Neutrophil (primary cell): ENCODE measurements around the gene DMAC1.
A peak's percentile ranks its signal among the peaks of the same experiment; 100 is the strongest.

Experiments used
- H3K27ac ChIP-seq: fragments of 200-600 bp; sonication (generic); 2 replicates; pipeline ENCODE4 v1.5.1; 2016; ENCODE audit warnings: mild to moderate bottlenecking, moderate library complexity
- H3K27me3 ChIP-seq: fragments of 200-600 bp; sonication (generic); 2 replicates; pipeline ENCODE4 v1.6.0; 2016; ENCODE audit warnings: mild to moderate bottlenecking
- H3K36me3 ChIP-seq: fragments of 200-600 bp; sonication (generic); 2 replicates; pipeline ENCODE4 v1.5.1; 2017
- H3K4me1 ChIP-seq, 2 experiments: fragments of 200-600 bp in 1 of 2; sonication (generic) in 1 of 2; 1 replicate in 1 of 2; 2 replicates in 1 of 2; pipeline versions ENCODE4 v1.5.1 to v1.6.1; 2013 to 2016; ENCODE audit warnings: low read depth in 1 of 2, low read length in 1 of 2, mild to moderate bottlenecking in 1 of 2, moderate library complexity in 1 of 2; ENCODE audit not compliant: control insufficient read depth in 1 of 2, insufficient read depth in 1 of 2
- H3K4me3 ChIP-seq, 2 experiments: fragments of 200-600 bp in 1 of 2; sonication (generic) in 1 of 2; 1 replicate in 1 of 2; 2 replicates in 1 of 2; pipeline ENCODE4 v1.5.1; 2013 to 2016; ENCODE audit warnings: low read depth in 1 of 2, low read length in 1 of 2, mild to moderate bottlenecking in 1 of 2, moderate library complexity in 1 of 2
- H3K9me3 ChIP-seq: fragments of 200-600 bp; sonication (generic); 2 replicates; pipeline ENCODE4 v1.5.1; 2016
- TF ChIP-seq, protein P1 (sequence below): fragments of 200-600 bp; sonication (generic); IDR thresholded peaks from 2 replicates; pipeline ENCODE4 v1.5.1; 2016; ENCODE audit warnings: antibody characterized with exemption

DMAC1 gene

DNA sequence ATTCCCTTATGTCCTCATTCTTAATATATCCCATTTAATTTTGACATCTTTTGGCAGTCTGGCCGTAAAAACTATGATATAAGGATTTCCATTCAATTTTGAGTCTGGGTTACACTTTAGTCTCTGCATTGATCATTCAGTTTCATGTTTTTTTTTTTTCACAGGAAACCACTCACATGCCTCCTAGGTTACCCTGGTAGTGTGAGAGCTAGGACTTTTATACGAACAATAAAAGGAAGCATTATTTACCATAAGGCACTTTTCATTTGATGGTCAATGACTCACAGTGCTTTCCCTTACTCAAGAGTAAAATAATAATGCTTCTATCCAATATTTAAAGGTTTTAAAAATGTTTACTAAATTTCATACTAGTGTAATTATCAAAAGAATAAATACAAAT is 16.4 kb upstream of the DMAC1 start:
- TF ChIP-seq, protein P1, sequence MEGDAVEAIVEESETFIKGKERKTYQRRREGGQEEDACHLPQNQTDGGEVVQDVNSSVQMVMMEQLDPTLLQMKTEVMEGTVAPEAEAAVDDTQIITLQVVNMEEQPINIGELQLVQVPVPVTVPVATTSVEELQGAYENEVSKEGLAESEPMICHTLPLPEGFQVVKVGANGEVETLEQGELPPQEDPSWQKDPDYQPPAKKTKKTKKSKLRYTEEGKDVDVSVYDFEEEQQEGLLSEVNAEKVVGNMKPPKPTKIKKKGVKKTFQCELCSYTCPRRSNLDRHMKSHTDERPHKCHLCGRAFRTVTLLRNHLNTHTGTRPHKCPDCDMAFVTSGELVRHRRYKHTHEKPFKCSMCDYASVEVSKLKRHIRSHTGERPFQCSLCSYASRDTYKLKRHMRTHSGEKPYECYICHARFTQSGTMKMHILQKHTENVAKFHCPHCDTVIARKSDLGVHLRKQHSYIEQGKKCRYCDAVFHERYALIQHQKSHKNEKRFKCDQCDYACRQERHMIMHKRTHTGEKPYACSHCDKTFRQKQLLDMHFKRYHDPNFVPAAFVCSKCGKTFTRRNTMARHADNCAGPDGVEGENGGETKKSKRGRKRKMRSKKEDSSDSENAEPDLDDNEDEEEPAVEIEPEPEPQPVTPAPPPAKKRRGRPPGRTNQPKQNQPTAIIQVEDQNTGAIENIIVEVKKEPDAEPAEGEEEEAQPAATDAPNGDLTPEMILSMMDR: no peak

DNA sequence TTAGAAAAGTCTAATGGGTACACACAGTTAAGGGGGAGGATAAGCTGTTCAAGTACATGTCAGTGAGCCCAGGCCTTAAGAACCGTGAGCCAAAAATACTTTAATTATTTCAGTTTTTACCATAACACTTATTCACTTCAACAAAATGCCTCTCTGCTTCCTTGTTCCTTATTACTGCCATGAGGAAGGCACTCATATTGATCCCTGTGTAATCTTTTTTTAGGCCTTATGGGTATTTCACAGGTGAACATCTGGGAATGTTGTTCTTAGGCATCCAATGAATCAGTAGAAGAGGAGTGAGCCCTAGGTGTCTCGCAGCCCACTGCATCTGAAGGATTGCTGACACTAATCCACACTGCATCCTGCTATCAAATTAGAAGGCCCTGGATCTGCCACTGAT is 13.5 kb upstream of the DMAC1 start:
- Histone ChIP-seq H3K36me3 (no peaks in the 10 kb centered on the region), H3K4me3 (no peak overlapping the region), H3K27ac (no peak overlapping the region), H3K4me1 (no peaks in the 10 kb centered on the region), H3K9me3 (no peaks in the 10 kb centered on the region), H3K27me3 (no peaks in the 10 kb centered on the region)
- TF ChIP-seq, protein P1: no peak

More for the DNA sequence above, 16.4 kb upstream of the DMAC1 start:
- H3K27me3 ChIP-seq: no peaks in the 10 kb centered on the region
- H3K4me1 ChIP-seq: no peaks in the 10 kb centered on the region
- no peaks in the 10 kb centered on the region for H3K9me3 ChIP-seq
- H3K27ac ChIP-seq: no peak overlapping the region
- no peaks in the 10 kb centered on the region for H3K36me3 ChIP-seq
- H3K4me3 ChIP-seq: no peak overlapping the region

DNA sequence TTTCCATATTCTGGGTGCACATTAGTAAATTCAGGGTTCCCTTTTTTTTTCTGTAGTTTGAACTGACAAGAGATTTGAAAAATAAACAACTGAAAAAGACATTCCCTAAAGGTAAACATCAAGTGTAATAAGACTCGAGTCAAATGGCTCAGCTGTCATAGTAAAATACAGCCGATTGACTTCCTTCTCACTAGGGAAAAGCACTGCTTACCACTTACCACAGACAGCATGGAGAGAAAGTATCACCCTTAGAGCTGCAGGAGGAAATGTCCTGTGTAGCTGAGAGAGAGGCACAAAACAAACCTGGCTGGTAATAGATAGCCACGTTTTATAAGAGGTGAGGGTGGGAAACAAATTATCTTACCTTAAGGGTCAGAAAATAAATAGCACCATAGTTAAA is 12.1 kb upstream of the DMAC1 start:
- Histone ChIP-seq H3K27ac (no peak overlapping the region), H3K4me3 (no peak overlapping the region), H3K4me1 (no peaks in the 10 kb centered on the region), H3K27me3 (no peaks in the 10 kb centered on the region), H3K9me3 (no peaks in the 10 kb centered on the region), H3K36me3 (no peaks in the 10 kb centered on the region)
- TF ChIP-seq, protein P1: no peak

DNA sequence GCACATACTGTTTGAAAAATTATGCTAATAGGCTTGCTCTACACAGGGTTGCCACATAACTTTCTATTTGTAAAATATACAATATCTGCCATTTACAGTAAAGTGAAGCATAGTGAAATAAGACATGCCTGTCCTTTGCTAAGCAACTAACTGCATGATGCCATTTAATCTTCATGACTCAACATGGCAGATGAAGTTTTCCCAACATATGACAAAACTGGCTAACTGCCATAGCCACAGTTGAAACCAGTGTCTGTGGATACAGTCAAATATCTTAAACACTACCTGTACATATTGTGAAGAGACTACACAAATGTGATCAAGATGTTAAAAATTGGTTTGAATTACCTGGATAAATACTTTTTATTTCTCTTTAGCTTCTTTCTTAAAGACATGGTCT is 3.1 kb upstream of the DMAC1 start:
- Histone ChIP-seq H3K9me3 (no peaks in the 10 kb centered on the region), H3K4me1 (peaks cover 0 to 4% of the 10 kb centered on the region in 2 experiments), H3K27ac (no peak overlapping the region), H3K4me3 (no peak overlapping the region), H3K36me3 (no peaks in the 10 kb centered on the region), H3K27me3 (no peaks in the 10 kb centered on the region)
- TF ChIP-seq, protein P1: no peak

DNA sequence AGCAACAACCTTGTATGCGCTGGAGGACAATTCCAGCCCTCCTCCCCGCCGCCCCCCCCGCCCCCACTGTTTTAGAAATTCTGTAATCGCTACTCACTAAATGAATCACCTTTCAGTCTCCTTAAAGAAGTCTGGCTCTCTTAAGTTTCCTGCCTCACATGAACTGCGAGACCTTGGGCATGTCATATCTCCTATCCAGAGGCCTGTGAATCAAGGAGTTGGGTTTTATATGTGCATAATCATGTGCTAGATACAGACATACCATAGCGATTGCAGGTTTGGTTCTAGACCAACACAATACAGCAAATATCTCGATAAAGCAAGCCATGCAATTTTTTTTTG is 337 bp upstream of the DMAC1 start:
- no peaks in the 10 kb centered on the region for H3K9me3 ChIP-seq
- H3K4me1 ChIP-seq: peaks cover 0 to 4% of the 10 kb centered on the region in 2 experiments
- TF ChIP-seq, protein P1: no peak
- H3K4me3 ChIP-seq: peak overlapping the region; percentile 81 to 82
- H3K27me3 ChIP-seq: no peaks in the 10 kb centered on the region
- H3K27ac ChIP-seq: no peak overlapping the region
- peaks cover 19% of the 10 kb centered on the region for H3K36me3 ChIP-seq

DNA sequence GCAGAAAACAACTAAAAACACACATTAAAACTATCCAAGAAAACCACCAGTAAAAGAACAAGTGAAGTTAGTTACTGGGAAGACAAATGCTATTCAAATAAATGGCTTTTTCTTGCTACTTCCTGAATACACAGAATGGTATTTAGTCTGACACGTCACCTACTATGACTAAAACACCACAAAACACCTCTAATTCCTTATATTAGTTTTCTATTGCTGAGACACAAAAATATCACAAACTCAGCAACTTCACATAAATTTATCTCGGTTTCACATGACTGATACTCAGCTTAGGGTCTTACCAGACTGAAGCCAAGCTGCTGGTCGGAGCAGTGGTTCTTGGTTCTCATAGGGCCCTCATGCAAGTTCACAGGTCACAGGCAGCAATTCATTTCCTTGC is 5.4 kb downstream of the DMAC1 start:
- Histone ChIP-seq H3K9me3 (no peaks in the 10 kb centered on the region), H3K4me1 (peaks cover 0 to 4% of the 10 kb centered on the region in 2 experiments), H3K4me3 (no peak overlapping the region), H3K36me3 (peaks cover 45% of the 10 kb centered on the region), H3K27ac (no peak overlapping the region), H3K27me3 (no peaks in the 10 kb centered on the region)
- TF ChIP-seq, protein P1: no peak
